Activated CD4-positive, alpha-beta T cell treated with anti-CD3 and anti-CD28 coated beads, Interleukin-2, amount 50 U/mL, for 4 hours (primary cell): ENCODE measurements around the gene FKBP15.
"Not testable (repeated sequence)": the region's sequence is repeated elsewhere in the genome, so short reads cannot be mapped to it uniquely, and the experiment has no call there.

ENCODE experiments used
- DNase-seq, 2 experiments: peaks; one replicate each; pipeline ENCODE4 v3.0.0-alpha.2; 2020

Gene FKBP15

DNA sequence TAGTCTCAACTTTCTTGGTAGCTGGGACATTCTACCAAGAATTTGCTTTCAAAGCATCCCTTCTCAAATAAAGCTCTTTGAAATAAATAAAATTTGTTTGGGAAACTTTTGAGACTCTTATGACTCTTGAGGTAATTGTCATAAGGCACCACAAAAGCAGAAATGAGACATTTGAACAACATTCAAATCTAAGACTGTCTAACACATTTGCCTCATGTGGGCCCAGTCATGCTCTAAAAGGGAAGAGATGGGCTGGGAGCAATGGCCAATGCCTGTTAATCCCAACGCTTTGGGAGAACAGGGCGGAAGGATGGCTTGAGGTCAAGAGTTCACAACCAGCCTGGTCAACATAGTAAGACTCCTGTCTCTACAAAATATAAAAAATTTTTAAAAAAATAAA lies 43.8 kb downstream of the FKBP15 start:
- no peak for DNase-seq

GRCh38 chr9:113176803-113177202 lies 44.3 kb downstream of the FKBP15 start:
- no peak for DNase-seq

GRCh38 chr9:113173341-113173740 lies 47.7 kb downstream of the FKBP15 start:
- DNase-seq: no peak

DNA sequence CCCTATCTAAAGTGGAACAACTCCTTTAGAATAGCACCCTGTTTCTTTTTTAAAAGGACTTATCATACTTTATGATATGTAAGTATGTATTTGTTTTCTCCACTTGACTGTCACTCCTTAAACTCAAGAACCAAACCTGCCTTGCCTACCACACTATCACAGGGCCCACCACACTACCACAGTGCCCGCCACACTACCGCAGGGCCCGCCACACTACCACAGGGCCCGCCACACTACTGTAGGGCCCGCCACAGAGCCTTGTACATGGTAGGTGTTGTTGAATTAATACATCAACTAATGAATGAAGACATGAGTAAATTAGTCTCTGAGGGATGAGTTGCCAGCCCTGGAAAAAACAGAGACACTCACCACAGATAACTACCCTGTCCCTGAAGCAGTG lies 52.3 kb downstream of the FKBP15 start:
- no peak for DNase-seq

DNA sequence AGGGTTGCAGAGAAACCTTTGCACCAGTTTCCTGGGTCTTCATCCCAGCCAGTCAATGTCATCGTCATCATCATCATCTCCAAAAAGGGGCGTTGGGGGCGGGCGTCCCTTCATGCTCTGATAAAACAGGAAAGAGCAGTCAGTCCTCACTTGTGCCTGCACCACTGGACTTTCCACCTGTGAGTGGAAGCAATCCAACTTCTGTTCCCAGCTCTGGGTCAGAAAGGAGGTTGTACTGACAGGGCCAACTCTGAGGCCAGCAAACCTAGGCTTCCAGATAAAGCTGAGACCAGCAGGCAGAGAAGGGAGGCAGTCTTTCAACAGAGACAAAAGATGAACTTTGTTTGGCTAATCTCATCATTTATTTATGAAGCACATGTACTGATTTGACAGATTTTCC lies 55.0 kb downstream of the FKBP15 start:
- no peak for DNase-seq

- DNase-seq: no peak
Measured at GRCh38 chr9:113164536-113165300, 56.4 kb downstream of the FKBP15 start.

DNA sequence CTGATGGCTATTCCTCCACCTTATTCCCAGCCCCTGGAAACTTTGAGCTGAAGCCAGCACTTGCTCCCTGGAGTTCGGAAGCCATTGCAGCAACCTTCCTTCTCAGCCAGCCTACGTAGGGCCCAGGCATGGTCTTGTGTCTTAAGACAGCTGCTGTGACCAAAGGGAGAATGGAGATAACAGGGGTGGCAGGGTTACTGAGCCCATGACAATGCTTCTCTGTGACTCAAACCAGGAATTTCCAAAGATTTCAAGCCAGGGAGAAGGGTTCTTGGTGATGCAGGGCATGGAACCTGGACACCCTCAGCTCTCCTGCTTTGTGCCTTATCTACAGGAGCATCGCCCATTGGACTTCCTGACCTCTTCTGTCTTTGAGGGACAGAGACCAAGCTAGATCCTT lies 58.1 kb downstream of the FKBP15 start:
- no peak for DNase-seq

DNA sequence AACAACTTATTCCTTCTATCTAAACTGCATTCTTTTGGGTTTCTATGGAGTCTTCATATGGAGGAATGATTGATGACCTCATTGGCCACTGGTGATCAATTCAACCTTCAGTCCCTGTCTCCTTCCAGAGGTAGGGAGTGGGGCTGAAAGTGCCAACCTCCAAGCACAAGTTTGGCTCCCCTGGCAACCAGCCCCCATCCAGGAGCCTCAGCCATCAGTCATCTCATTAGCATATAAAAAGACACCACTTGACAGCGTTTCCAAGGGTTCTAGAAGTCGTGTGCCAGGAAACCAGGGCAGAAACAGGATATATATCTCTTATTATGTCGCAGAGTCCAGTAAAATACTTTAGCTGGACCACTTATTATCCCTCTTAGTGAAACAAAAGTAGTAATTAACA lies 60.5 kb downstream of the FKBP15 start:
- no peak for DNase-seq

GRCh38 chr9:113158446-113158845 lies 62.6 kb downstream of the FKBP15 start:
- no peak for DNase-seq

- no peak for DNase-seq
Measured at GRCh38 chr9:113156880-113157279, 64.2 kb downstream of the FKBP15 start.

DNA sequence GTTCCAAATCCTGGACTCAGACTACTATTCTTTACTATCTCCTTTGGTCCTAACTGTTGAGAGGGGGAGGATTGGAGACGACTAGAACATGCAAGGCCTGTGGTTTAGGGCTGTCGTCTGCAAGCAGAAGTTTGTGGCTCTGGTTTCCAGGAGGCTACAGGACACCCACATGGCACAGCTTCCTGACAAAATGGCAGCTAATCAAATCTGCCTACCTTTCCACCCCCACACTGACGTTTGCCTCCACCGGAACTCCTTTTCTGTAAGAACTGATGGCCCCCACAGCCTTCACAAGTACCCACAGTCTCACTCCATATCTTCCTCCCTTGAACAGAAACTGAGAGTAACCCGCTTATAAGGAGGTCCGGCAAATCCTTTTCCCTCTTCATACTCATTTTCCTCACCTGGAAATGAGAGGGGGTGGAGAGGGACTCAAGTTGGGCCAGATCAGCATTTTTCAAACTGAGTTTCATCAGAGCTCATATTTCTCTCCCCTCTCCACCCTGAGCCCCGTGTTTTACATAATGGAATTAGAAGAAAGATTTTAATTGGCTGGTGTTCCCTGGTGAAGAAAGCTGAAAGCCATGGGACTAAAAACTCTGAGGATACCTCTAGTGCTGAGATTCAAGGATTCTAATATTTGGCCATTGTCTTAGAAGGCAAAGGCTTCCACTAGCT lies 65.0 kb downstream of the FKBP15 start:
- peak; percentile 38 to 44 for DNase-seq

DNA sequence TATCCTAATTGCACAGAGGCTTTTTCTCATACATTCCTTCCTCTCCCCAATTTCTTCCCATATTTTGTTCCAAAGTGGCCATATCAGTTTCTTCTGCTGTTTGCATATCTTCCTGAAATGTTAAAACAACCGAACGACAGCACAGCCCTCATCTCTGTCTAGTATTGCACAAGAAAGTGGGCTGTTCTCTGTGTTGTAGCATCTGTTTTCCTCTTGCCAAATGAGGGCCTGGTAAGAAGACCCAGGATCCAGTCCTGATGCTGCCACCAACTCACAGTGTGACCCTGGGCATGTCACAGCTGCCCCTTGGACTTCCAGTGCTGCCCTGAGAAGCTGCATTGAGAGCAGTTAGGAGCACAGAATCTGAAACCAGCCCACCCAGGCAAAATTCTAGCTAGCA lies 66.1 kb downstream of the FKBP15 start:
- no peak for DNase-seq

DNA sequence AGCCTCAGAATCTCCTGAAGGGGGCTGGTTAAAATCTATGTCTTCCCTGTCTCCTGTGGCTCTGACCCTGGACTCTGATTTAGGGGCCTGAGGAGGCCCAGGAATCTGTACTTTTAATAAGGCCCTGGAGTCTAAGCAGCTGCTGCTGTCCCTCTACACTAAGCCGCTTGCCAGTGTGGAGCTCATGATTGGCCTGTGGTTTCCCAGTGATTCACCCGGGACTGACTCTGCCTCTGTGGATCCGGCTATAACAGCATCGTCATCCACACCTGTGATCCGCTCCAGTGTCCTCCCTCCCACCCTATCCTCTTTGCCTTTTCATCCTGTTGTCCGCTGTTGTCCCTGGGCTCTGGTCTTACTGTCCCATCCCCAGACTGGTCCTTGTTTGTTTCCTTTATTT lies 66.6 kb downstream of the FKBP15 start:
- no peak for DNase-seq

DNA sequence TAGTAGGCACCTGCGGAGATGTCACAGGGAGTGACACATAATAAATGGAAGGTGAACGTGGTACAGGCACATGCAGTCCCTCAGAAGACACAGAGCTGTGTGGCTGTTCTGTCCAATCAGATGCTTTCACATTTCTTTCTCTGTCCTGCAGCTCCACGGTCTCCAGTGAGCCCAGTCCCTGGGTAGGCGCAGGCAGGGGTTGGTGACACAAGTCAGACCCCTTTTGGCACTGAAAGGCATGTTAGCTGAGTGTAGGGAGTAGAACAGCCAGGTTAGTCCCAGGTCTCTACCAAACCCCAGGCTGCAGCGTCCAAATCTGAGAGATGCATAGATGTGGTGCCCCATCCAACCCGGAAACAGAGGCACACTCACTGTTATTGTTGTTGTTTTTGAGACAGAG lies 67.5 kb downstream of the FKBP15 start:
- no peak for DNase-seq

- no peak for DNase-seq
Measured at GRCh38 chr9:113152699-113153098, 68.4 kb downstream of the FKBP15 start.

- DNase-seq: no peak
Measured at GRCh38 chr9:113151696-113152630, 69.1 kb downstream of the FKBP15 start.

DNA sequence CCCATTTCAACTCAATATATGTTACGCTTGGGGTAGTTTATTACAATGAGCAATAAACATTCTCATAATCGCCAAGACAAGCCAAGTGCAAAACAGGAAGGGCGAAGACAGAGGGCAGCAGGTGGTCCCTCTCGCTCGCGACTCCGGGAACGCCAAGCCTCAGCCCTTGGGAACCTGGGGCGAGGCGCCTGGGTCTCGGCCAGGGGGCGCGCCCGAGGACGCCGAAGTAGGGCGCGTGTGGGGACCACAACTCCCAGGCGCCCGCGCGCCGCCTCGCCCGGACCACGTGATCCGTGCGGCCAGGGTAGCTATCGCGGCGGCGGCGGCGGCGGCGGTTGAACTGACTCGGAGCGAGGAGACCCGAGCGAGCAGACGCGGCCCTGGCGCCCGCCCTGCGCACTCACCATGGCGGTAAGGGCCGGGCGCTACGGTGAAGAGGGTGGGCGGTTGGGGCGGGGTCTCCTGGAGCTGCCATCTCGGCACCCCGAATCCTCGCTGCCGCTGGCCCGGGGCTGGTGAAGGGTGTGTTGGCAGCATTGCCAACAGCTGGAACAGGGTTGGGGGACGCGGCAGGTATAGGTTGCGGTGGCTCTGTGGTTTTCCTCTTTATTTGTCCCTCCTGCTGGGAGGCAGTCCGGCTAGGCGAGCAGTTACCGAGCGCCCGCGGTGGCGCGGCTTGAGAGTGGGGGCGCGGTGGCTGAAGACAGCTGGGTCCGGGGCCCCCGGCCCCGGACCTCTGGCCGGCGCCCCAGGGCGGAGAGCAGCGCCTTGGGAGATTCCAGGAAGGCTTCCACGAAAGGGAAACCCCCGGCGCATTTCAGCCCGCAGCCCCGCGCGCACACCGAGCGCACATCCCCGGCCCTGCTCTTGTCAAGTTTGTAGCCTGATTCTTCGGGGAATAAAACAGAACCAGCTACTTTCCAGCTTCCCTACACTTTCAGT lies 70.1 kb downstream of the FKBP15 start, which contains the start of gene SLC31A2:
TSS of gene SLC31A2 (plus strand) at position 338 of the 942 bp plus-strand sequence. CDS start at position 406, 68 bp downstream.
- DNase-seq: peak; percentile 82 to 85

DNA sequence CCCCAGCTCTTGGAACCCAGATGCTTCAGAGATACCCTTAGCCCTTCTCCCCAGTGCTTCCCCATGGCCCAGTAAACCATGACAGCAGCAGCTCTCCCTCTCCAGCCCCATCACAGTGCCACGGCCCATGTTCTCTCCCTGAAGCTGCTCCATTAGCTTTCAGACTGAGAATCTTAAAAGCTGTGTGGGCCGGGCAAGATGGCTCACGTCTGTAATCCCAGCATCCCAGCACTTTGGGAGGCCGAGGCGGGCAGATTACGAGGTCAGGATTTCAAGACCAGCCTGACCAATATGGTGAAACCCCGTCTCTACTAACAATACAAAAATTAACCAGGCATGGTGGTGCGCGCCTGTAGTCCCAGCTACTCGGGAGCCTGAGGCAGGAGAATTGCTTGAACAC lies 71.5 kb downstream of the FKBP15 start:
- not testable (repeated sequence) for DNase-seq

DNA sequence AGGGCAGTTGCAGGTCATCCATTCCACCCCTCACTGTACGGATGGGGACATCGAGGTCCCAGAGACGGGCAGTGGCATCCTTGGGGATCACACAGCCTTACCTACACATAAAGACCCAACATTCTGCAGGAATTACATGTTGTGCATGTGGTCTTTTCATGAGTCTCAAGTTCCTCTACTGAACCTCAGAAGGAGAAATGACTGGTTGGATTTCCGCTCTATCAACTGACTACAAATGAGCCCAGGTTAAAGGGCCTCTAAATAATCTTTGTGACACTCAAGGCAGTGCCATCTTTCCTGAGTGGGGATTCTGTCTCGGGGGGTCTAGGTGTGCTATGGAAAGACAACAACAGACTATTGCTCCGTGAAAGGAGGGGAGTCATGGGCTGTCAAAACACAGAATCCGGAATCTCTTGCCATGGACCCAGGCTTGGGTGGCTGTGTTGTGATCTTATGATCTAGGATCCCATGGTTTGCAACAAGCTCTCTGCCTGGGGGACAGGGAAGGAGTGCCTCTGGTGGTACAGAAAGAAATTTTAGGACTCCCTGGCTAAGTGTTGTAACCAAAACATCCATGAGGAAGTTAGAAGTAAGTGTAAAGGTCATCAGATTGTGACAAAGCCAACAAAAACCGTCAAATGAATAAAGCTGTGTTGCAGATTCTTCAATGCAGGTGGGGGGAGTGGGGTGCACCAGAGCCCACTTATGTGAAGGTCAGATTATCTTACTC lies 72.1 kb downstream of the FKBP15 start:
- no peak for DNase-seq

- no peak for DNase-seq
Measured at GRCh38 chr9:113148372-113148705, 72.7 kb downstream of the FKBP15 start.

DNA sequence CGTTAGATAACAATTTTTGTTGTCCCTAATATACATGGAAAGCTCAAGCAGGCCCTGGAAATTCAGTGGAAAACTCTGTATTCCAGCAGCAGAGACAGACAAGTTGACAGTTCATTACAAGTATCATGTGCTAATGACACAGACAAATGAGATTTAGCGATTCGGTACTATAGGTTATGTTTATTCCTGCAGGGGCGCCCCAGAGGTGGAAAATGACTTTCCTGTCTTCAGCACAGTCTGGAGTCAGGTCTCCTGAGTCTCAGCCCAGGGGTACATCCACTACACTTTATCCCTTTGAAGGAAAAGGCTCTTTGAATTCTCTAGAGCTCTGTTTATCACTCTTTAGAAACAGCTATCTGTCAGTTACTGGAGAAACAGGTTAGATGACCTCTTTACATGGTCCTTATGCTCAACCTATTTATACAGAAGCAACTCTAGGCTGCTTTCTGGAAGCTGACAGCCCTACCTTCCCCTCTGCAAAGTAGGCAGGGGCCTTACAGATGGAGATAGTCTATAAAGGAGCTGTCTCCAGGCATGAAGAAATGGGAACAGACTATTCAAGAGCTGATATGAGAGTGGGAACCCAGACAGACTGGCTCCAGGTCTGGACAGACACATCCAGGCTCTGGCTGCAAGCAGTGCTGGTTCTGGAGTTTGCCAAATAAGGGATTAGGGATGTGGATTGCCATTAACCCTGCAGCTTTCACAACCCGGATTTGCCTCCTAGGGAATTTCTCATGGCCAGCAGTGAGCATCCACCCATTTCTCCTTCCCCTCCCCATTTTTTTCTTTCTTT lies 77.4 kb downstream of the FKBP15 start:
- no peak for DNase-seq
